GM19397 (cell line): ENCODE measurements around the gene OPALIN.

Source experiments
- ATAC-seq: cut with Tn5 transposase; IDR thresholded peaks from one replicate; pipeline ENCODE4 v1.9.1; 2021; ENCODE audit warnings: mild to moderate bottlenecking, moderate library complexity; ENCODE audit not compliant: unreplicated experiment

OPALIN gene

DNA sequence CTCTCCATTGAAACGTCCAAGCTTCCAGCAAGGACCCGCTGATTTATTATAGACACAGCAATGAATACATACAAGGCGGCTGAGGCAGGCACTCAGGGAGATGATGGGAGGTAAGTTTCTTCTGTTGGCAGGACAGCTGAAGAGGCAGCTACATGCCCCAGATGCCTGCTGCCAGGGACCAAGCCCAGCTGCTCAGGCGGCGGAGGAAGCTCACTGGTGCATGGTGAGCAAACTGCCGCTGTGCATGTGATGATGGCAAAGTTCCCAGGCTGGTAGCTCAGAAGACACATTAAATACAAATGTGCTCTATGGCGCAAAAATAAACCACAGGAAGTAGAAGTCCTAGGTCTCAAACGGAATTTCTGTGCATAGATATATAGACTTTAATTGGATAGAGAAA lies 52.3 kb downstream of the OPALIN start:
- no peak for ATAC-seq

DNA sequence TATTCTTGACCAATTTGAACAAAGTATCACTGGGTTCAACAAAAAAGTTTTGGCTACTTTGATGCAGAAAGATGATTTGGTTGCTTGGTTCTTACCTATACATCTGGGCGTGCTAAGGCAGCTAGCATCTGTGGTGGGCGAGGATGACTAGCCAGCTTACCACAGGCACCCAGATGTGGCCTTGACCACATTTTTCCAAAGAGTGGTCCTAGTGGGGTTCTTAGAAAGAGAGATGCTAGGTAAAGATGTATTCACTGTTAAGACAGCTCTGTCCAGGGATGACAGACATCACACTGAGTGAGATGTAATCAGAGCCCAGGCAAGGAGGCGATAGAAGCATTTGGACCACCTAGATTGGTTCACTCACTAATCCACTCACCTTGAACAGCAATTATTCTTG lies 53.8 kb downstream of the OPALIN start:
- ATAC-seq = no peak

DNA sequence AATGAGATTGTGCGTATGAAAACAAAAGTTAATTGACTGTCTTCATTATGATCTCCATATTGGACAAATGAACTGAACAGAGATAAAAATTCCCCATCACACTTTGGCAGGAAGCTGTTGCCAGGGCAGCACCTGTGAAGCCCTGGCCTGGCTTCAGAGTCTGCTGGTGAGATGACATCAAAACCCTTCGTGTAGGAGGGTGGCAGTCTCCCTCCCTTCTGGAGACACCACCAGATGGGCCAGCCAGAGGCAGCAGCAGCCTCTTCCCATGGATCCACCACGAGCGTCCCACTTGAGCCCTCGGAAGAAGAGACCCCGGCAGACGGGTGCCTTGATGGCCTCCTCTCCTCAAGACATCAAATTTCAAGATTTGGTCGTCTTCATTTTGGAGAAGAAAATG lies 54.6 kb downstream of the OPALIN start, which contains the start of gene DNTT:
Gene DNTT (plus strand): TSS at position 205 of the 400 bp plus-strand sequence. CDS start 64 bp downstream, at position 269.
- ATAC-seq = no peak

DNA sequence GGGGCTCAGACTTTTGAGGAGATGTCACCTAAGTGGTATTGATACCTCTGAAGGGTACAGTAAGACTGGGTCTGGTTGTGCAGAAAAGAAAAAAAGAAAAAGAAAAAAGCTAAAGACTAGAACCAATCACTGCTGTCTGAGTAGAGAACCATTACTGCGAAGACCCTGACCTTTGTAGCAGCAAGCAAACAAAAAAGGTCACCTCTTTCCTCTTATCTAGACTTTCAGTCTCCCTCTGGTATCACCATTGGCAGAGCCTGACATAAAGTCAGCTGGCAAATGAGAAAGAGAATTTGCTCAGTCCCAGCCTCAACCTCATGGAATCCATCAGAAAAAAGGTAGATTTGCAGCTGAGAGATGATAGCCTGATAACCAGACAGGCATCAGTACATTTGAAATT lies 57.2 kb downstream of the OPALIN start:
- no peak for ATAC-seq

DNA sequence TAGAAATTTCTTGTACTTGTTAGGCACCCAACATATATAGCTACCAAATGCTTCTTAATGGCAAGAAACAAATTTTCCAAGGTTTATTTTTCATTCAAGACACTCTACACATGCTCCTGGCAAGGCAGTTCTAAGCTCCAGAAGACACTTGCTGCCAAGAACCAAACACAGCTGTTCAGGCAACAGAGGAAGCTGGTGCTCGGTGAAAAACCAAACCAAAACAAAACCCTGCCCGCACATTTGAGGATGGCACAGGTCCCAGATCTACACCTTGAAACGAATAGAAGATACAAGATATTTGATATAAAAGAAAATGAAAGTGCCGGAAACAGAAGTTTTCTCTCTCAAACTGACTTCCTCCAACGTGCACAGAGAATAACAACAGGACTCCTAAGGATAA lies 59.4 kb downstream of the OPALIN start:
- ATAC-seq = no peak

DNA sequence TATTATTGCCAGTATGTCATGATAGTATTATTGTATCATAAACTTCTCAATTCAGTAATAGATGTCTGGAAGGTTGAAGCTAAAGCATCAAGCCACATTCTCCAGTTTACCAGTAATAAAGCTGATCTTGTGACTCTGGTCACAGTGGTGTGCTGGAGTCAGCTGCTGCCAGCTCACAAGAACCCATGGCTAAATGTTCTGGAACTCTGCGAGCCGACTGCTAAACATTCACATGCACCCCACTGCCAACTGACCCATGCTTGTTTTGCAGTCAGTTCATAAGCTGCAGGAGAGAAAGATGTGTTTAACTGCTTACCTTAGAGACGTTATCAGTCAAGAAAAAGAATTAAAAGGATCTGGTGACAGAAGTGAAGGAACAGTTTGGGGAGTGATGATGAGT lies 60.4 kb downstream of the OPALIN start:
- no peak for ATAC-seq

DNA sequence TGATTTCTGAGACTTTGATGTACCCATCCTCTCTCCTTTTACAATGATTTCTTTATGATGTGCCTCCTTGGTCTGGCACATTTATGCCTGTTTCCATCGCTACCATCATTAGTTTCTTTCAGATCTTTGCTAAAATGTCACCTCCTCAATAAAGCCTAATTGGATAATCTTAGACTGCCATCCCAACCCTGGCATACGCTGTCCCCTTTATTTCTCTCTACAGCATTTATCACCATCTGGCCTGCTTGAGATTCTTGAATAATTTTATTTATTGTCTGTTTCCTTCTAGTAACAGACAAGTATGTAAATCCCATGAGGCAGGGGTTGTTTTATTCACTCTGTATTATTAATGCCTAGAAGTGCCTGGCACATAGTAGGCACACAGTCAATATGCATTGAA lies 61.3 kb downstream of the OPALIN start:
- ATAC-seq = no peak

DNA sequence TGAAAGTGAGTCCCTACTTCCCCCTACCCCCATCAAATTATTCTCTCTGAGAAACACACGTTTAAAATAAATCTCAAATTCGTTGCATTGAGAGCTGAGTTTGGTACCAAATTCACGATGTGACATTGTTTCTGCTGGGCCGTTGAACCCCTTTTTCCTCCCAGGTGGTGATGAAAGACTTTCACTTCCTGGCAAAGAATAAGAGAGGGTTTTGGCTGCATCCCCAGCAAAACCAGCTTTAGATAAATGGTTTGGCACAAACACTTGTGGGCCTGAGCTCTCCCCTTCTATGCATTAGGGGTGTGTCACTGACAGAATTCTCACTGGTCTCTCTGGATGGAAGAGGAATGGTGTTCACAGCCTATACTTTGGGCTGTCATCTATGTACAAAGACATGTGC lies 63.3 kb downstream of the OPALIN start:
- no peak for ATAC-seq
